MM.1S (cell line): Measurements from ENCODE around the gene NEGR1.

Source experiments
- DNase-seq: peaks from one replicate; pipeline ENCODE4 v3.0.0-alpha.2; 2015
- H2AFZ ChIP-seq: fragments of 300-600 bp; sonication (generic); 2 replicates; pipeline ENCODE4 v1.6.0; 2016; ENCODE audit warnings: antibody characterized with exemption, low read length
- H3F3A ChIP-seq: fragments of 300-600 bp; sonication (generic); 2 replicates; pipeline ENCODE4 v1.6.1; 2016; ENCODE audit warnings: mild to moderate bottlenecking, antibody characterized with exemption, low read length, moderate library complexity, mixed read lengths; ENCODE audit not compliant: insufficient read depth
- H3K27ac ChIP-seq: fragments of 300-600 bp; sonication (generic); 2 replicates; pipeline ENCODE4 v1.5.1; 2016; ENCODE audit warnings: mild to moderate bottlenecking, low read length
- H3K27me3 ChIP-seq: fragments of 300-600 bp; sonication (generic); replicated peaks from 2 replicates; pipeline ENCODE4 v1.6.0; 2016; ENCODE audit warnings: low read length; ENCODE audit not compliant: insufficient read depth
- H3K36me3 ChIP-seq: fragments of 300-600 bp; sonication (generic); replicated peaks from 2 replicates; pipeline ENCODE4 v1.6.1; 2016; ENCODE audit warnings: mild to moderate bottlenecking, low read length, mixed read lengths; ENCODE audit not compliant: insufficient read depth
- H3K4me1 ChIP-seq: fragments of 300-600 bp; sonication (generic); 2 replicates; pipeline ENCODE4 v1.6.1; 2016; ENCODE audit warnings: low read length, mixed read lengths
- H3K4me2 ChIP-seq: fragments of 300-600 bp; sonication (generic); 2 replicates; pipeline ENCODE4 v1.6.0; 2016; ENCODE audit warnings: low read depth, low read length
- H3K4me3 ChIP-seq: fragments of 300-600 bp; sonication (generic); 2 replicates; pipeline ENCODE4 v1.5.1; 2016; ENCODE audit warnings: low read length, mixed read lengths
- H3K79me2 ChIP-seq: fragments of 300-600 bp; sonication (generic); 2 replicates; pipeline ENCODE4 v1.6.1; 2016; ENCODE audit warnings: mixed run types, low read length, mixed read lengths
- H3K9ac ChIP-seq: fragments of 300-600 bp; sonication (generic); 2 replicates; pipeline ENCODE4 v1.6.1; 2016; ENCODE audit warnings: low read length, mixed read lengths
- H3K9me2 ChIP-seq: fragments of 300-600 bp; sonication (generic); replicated peaks from 2 replicates; pipeline ENCODE4 v1.6.1; 2016; ENCODE audit warnings: mild to moderate bottlenecking, low read length, mixed read lengths; ENCODE audit not compliant: insufficient read depth
- H3K9me3 ChIP-seq: fragments of 300-600 bp; sonication (generic); replicated peaks from 2 replicates; pipeline ENCODE4 v1.6.1; 2016; ENCODE audit warnings: mild to moderate bottlenecking, low read length, mixed read lengths; ENCODE audit not compliant: insufficient read depth
- H4K20me1 ChIP-seq: fragments of 300-600 bp; sonication (generic); 2 replicates; pipeline ENCODE4 v1.6.1; 2016; ENCODE audit warnings: mild to moderate bottlenecking, low read length, moderate library complexity, mixed read lengths; ENCODE audit not compliant: insufficient read depth
- CTCF ChIP-seq: fragments of 300-600 bp; sonication (generic); IDR thresholded peaks from 2 replicates; pipeline ENCODE4 v1.5.1; 2016; ENCODE audit warnings: antibody characterized with exemption, low read length, mixed read lengths
- EZH2 ChIP-seq: fragments of 300-600 bp; sonication (generic); optimal IDR thresholded peaks from 2 replicates; pipeline ENCODE3; 2017; ENCODE audit warnings: low read depth, mild to moderate bottlenecking, antibody characterized with exemption, low read length, mixed read lengths
- EZH2phosphoT487 ChIP-seq: fragments of 300-600 bp; sonication (generic); IDR thresholded peaks from 2 replicates; pipeline ENCODE4 v1.6.1; 2018; ENCODE audit warnings: antibody characterized with exemption, low read length

The NEGR1 gene

GRCh38 chr1:71667216-71667615 is 615.1 kb downstream of the NEGR1 start:
- no peak overlapping the region for H3K4me3 ChIP-seq
- H3K9me3 ChIP-seq, result no peaks in the 10 kb centered on the region
- H3K9me2 ChIP-seq, result no peaks in the 10 kb centered on the region
- no peak overlapping the region for H3K9ac ChIP-seq
- H3K27me3 ChIP-seq, result no peaks in the 10 kb centered on the region
- H4K20me1 ChIP-seq, result no peaks in the 10 kb centered on the region
- no peaks in the 10 kb centered on the region for H3F3A ChIP-seq
- DNase-seq, result no peak
- H2AFZ ChIP-seq, result no peak overlapping the region
- H3K27ac ChIP-seq, result no peak overlapping the region
- no peaks in the 10 kb centered on the region for H3K79me2 ChIP-seq
- no peak overlapping the region for H3K4me2 ChIP-seq
- no peaks in the 10 kb centered on the region for H3K4me1 ChIP-seq
- no peak for TF ChIP-seq EZH2phosphoT487
- no peak for TF ChIP-seq CTCF
- TF ChIP-seq EZH2, result no peak
- no peaks in the 10 kb centered on the region for H3K36me3 ChIP-seq

GRCh38 chr1:71666609-71667008 is 615.7 kb downstream of the NEGR1 start:
- Histone ChIP-seq H3F3A (no peaks in the 10 kb centered on the region), H3K27me3 (no peaks in the 10 kb centered on the region), H3K9ac (no peak overlapping the region), H3K27ac (no peak overlapping the region), H2AFZ (no peak overlapping the region), H3K4me2 (no peak overlapping the region), H4K20me1 (no peaks in the 10 kb centered on the region), H3K4me1 (no peaks in the 10 kb centered on the region), H3K9me3 (no peaks in the 10 kb centered on the region), H3K4me3 (no peak overlapping the region), H3K36me3 (no peaks in the 10 kb centered on the region), H3K9me2 (no peaks in the 10 kb centered on the region), H3K79me2 (no peaks in the 10 kb centered on the region)
- TF ChIP-seq EZH2 (no peak), CTCF (no peak), EZH2phosphoT487 (no peak)
- no peak for DNase-seq

- no peak overlapping the region for H3K4me2 ChIP-seq
- H2AFZ ChIP-seq, result no peak overlapping the region
- DNase-seq, result no peak
- no peak for TF ChIP-seq EZH2
- no peak for TF ChIP-seq CTCF
- TF ChIP-seq EZH2phosphoT487, result no peak
- H3K9me3 ChIP-seq, result no peaks in the 10 kb centered on the region
- no peak overlapping the region for H3K27ac ChIP-seq
- no peaks in the 10 kb centered on the region for H3K79me2 ChIP-seq
- H3K27me3 ChIP-seq, result no peaks in the 10 kb centered on the region
- H3F3A ChIP-seq, result no peaks in the 10 kb centered on the region
- H3K4me1 ChIP-seq, result 0 out of 2 replicates have a peak, but pooled peaks cover 6% of the 10 kb centered on the region
- no peaks in the 10 kb centered on the region for H3K36me3 ChIP-seq
- H3K9ac ChIP-seq, result no peak overlapping the region
- no peaks in the 10 kb centered on the region for H4K20me1 ChIP-seq
- no peaks in the 10 kb centered on the region for H3K9me2 ChIP-seq
- H3K4me3 ChIP-seq, result no peak overlapping the region
These were observed 621.9 kb downstream of the NEGR1 start for GRCh38 chr1:71660411-71660810.
